C4-2B (cell line): ENCODE results near the gene C4B.

Experiments used
- CTCF ChIP-seq: fragments of 450-650 bp; conservative IDR thresholded peaks from 2 replicates; pipeline ENCODE4 v1.5.1; 2017; ENCODE audit warnings: mild to moderate bottlenecking
- ZFX ChIP-seq: fragments of 450-650 bp; IDR thresholded peaks from 2 replicates; pipeline ENCODE4 v1.6.1; 2017

GRCh38 chr6:32076321-32076809, 61.8 kb downstream of the C4B start:
- no peak for TF ChIP-seq ZFX
- no peak for TF ChIP-seq CTCF
